CD14-positive monocyte (primary cell): ENCODE results near the gene UNKL. TPM values are rescaled to one million over a fixed set of nuclear protein-coding genes. Genes with fewer than 3 reads are reported as not detected.
A peak's percentile ranks its signal among the peaks of the same experiment; 100 is the strongest.

ENCODE experiments used
- DNase-seq, 3 donors: peaks; one replicate each; pipeline ENCODE4 v3.0.0-alpha.2; 2011 to 2022
- H2AFZ ChIP-seq: 2 replicates; pipeline ENCODE4 v1.6.0; 2012; ENCODE audit warnings: mild to moderate bottlenecking, low read depth, low read length, inconsistent platforms; ENCODE audit not compliant: insufficient read depth, poor library complexity, severe bottlenecking
- H3K27ac ChIP-seq, 2 donors: 1 replicate in 1 of 2; 2 replicates in 1 of 2; pipeline ENCODE4 v1.5.1; 2012 to 2013; ENCODE audit warnings: low read length in 2 of 2, control low read depth in 1 of 2, inconsistent platforms in 1 of 2, low read depth in 1 of 2, mild to moderate bottlenecking in 1 of 2
- H3K27me3 ChIP-seq, 2 donors: one replicate each; pipeline versions ENCODE4 v1.6.0 to v1.6.1; 2011 to 2013; ENCODE audit warnings: low read length in 2 of 2; ENCODE audit not compliant: control insufficient read depth in 2 of 2, insufficient read depth in 2 of 2
- H3K36me3 ChIP-seq, 2 donors: replicated peaks in 1 of 2; 1 replicate in 1 of 2; 2 replicates in 1 of 2; pipeline versions ENCODE4 v1.5.1 to v1.6.1; 2012 to 2013; ENCODE audit warnings: low read length in 2 of 2, control low read depth in 1 of 2, inconsistent platforms in 1 of 2, mild to moderate bottlenecking in 1 of 2; ENCODE audit not compliant: insufficient read depth in 2 of 2, control insufficient read depth in 1 of 2
- H3K4me1 ChIP-seq, 2 donors: 1 replicate in 1 of 2; 2 replicates in 1 of 2; pipeline versions ENCODE4 v1.5.1 to v1.6.1; 2012 to 2013; ENCODE audit warnings: low read length in 2 of 2, control low read depth in 1 of 2, inconsistent platforms in 1 of 2, mild to moderate bottlenecking in 1 of 2, moderate library complexity in 1 of 2; ENCODE audit not compliant: insufficient read depth in 2 of 2, control insufficient read depth in 1 of 2
- H3K4me2 ChIP-seq: replicated peaks from 2 replicates; pipeline ENCODE3; 2012; ENCODE audit warnings: low read length, moderate library complexity, mild to moderate bottlenecking; ENCODE audit not compliant: poor library complexity, severe bottlenecking; ENCODE audit errors: extremely low read depth
- H3K4me3 ChIP-seq, 3 experiments: fragments of 200-600 bp in 1 of 3; sonication (generic) in 1 of 3; replicated peaks in 1 of 3; 1 replicate in 2 of 3; 2 replicates in 1 of 3; pipeline ENCODE4 v1.5.1; 2011 to 2013; ENCODE audit warnings: low read length in 3 of 3, mild to moderate bottlenecking in 3 of 3, control low read depth in 2 of 3, low read depth in 2 of 3, inconsistent platforms in 1 of 3, moderate library complexity in 1 of 3
- H3K79me2 ChIP-seq: 2 replicates; pipeline ENCODE4 v1.6.0; 2012; ENCODE audit warnings: mild to moderate bottlenecking, control low read depth, inconsistent platforms, low read length, moderate library complexity; ENCODE audit not compliant: insufficient read depth
- H3K9ac ChIP-seq: 2 replicates; pipeline ENCODE4 v1.6.0; 2017; ENCODE audit warnings: low read length, mild to moderate bottlenecking; ENCODE audit not compliant: insufficient read depth, poor library complexity, severe bottlenecking
- H3K9me3 ChIP-seq, 2 donors: replicated peaks in 1 of 2; 1 replicate in 1 of 2; 2 replicates in 1 of 2; pipeline versions ENCODE4 v1.5.1 to v1.6.1; 2012 to 2013; ENCODE audit warnings: low read length in 2 of 2, control low read depth in 1 of 2; ENCODE audit not compliant: control insufficient read depth in 1 of 2, insufficient read depth in 1 of 2
- H4K20me1 ChIP-seq: 2 replicates; pipeline ENCODE4 v1.6.0; 2012; ENCODE audit warnings: mild to moderate bottlenecking, low read length, control low read depth, moderate library complexity; ENCODE audit not compliant: insufficient read depth
- H3K27ac Mint-ChIP-seq, 7 donors: one replicate each; pipeline ENCODE4 v1.8.0; 2020; ENCODE audit warnings: mild to moderate bottlenecking in 7 of 7, mixed read lengths in 7 of 7, moderate library complexity in 6 of 7, inconsistent platforms in 2 of 7
- H3K27me3 Mint-ChIP-seq, 3 donors: one replicate each; pipeline ENCODE4 v1.8.0; 2021 to 2022; ENCODE audit warnings: low read depth in 3 of 3, mild to moderate bottlenecking in 3 of 3, mixed read lengths in 3 of 3, moderate library complexity in 3 of 3, inconsistent platforms in 1 of 3
- H3K36me3 Mint-ChIP-seq, 2 donors: one replicate each; pipeline ENCODE4 v1.8.0; 2020; ENCODE audit warnings: mixed read lengths in 2 of 2, inconsistent platforms in 1 of 2, mild to moderate bottlenecking in 1 of 2
- H3K4me1 Mint-ChIP-seq: one replicate; pipeline ENCODE4 v1.8.0; 2020; ENCODE audit warnings: mild to moderate bottlenecking, mixed read lengths
- H3K4me3 Mint-ChIP-seq, 2 donors: one replicate each; pipeline ENCODE4 v1.8.0; 2020; ENCODE audit warnings: mild to moderate bottlenecking in 2 of 2, mixed read lengths in 2 of 2, moderate library complexity in 1 of 2
- H3K9me3 Mint-ChIP-seq, 7 donors: one replicate each; pipeline ENCODE4 v1.8.0; 2020 to 2022; ENCODE audit warnings: mixed read lengths in 7 of 7, mild to moderate bottlenecking in 6 of 7, moderate library complexity in 6 of 7, inconsistent platforms in 2 of 7
- CTCF ChIP-seq: fragments of 200-600 bp; IDR thresholded peaks from one replicate; pipeline ENCODE4 v1.8.0; 2022; ENCODE audit warnings: antibody characterized with exemption, mild to moderate bottlenecking
- WGBS: methylation state at CpG from one replicate; pipeline ENCODE4 v1.1.5; 2013; ENCODE audit warnings: missing lambda C conversion rate; ENCODE audit not compliant: insufficient coverage; 5-methylcytosine and 5-hydroxymethylcytosine counted together
- intact Hi-C, 2 donors: fragments of 100-400 bp; cut with micrococcal nuclease; formaldehyde crosslinking; loops; one replicate each; pipeline versions ENCODE4 v1.15.0 to v1.15.1; 2023
- polyA plus RNA-seq, 3 donors: library from polyadenylated mRNA; depleted of rRNA in 1 of 3; unstranded in 2 of 3; stranded (reverse) in 1 of 3; fragments of 300-500 nt in 2 of 3; fragments of >200 nt in 1 of 3; fragmentation: Illumina TruSeq in 2 of 3; gene quantifications; 1 replicate in 2 of 3; 2 replicates in 1 of 3; pipeline ENCODE4 v1.2.3, GENCODE V29; 2012 to 2021

The UNKL gene
- polyA plus RNA-seq, 3 donors = 1.2 to 19.9 (median 2.2) TPM

GRCh38 chr16:1390239-1390779, 24.2 kb downstream of the UNKL start:
- no peak overlapping the region for H3K4me3 Mint-ChIP-seq
- Histone ChIP-seq H3K79me2 (no peaks in the 10 kb centered on the region), H3K4me1 (no peaks in the 10 kb centered on the region), H3K4me2 (no peak overlapping the region), H3K27me3 (no peaks in the 10 kb centered on the region), H3K4me3 (no peak overlapping the region), H3K36me3 (peaks cover 72 to 86% of the 10 kb centered on the region in 2 donors), H2AFZ (no peak overlapping the region), H4K20me1 (peaks cover 48% of the 10 kb centered on the region), H3K9ac (no peak overlapping the region), H3K9me3 (no peaks in the 10 kb centered on the region), H3K27ac (no peak overlapping the region)
- H3K36me3 Mint-ChIP-seq = peaks cover 46 to 72% of the 10 kb centered on the region in 2 donors
- WGBS = 77% methylated on average over 20 of the region's 28 CpGs
- no peak for DNase-seq
- no peak for TF ChIP-seq CTCF
- H3K4me1 Mint-ChIP-seq = no peaks in the 10 kb centered on the region
- no peaks in the 10 kb centered on the region for H3K9me3 Mint-ChIP-seq
- no peaks in the 10 kb centered on the region for H3K27me3 Mint-ChIP-seq
- intact Hi-C loops = no loop called here
- H3K27ac Mint-ChIP-seq = peak overlapping the region in 2 of 7 donors; percentile 6 to 32

- Mint-ChIP-seq H3K27me3 (no peaks in the 10 kb centered on the region), H3K4me1 (no peaks in the 10 kb centered on the region), H3K36me3 (peaks cover 49 to 74% of the 10 kb centered on the region in 2 donors), H3K27ac (no peak overlapping the region), H3K4me3 (no peak overlapping the region), H3K9me3 (no peaks in the 10 kb centered on the region)
- H2AFZ ChIP-seq = no peak overlapping the region
- no peaks in the 10 kb centered on the region for H3K9me3 ChIP-seq
- no peak for TF ChIP-seq CTCF
- H3K27me3 ChIP-seq = no peaks in the 10 kb centered on the region
- peaks cover 53% of the 10 kb centered on the region for H4K20me1 ChIP-seq
- DNase-seq = no peak
- H3K4me2 ChIP-seq = no peak overlapping the region
- H3K36me3 ChIP-seq = peaks cover 75 to 88% of the 10 kb centered on the region in 2 donors
- no peaks in the 10 kb centered on the region for H3K79me2 ChIP-seq
- no peak overlapping the region for H3K9ac ChIP-seq
- H3K4me1 ChIP-seq = no peaks in the 10 kb centered on the region
- no peak overlapping the region for H3K4me3 ChIP-seq
- intact Hi-C loops = no loop called here
- 100% methylated on average over 1 of the region's 7 CpGs for WGBS
- no peak overlapping the region for H3K27ac ChIP-seq
Observed at GRCh38 chr16:1389762-1390161, 24.7 kb downstream of the UNKL start.
